HepG2 (cell line): ENCODE results near the gene C11orf65.

Source experiments
- CTCF ChIP-seq: sonication (generic); formaldehyde crosslinking; IDR thresholded peaks from 2 replicates; pipeline ENCODE4 v1.5.0; 2020; ENCODE audit warnings: mild to moderate bottlenecking, missing genetic modification reagents, moderate library complexity
- DNMT1 ChIP-seq: sonication (generic); formaldehyde crosslinking; IDR thresholded peaks from 2 replicates; pipeline ENCODE4 v1.5.1; 2020; ENCODE audit warnings: mild to moderate bottlenecking, missing genetic modification reagents
- FOXJ3 ChIP-seq: sonication (generic); formaldehyde crosslinking; IDR thresholded peaks from 2 replicates; pipeline ENCODE4 v1.4.0; 2020; ENCODE audit warnings: missing genetic modification reagents, mild to moderate bottlenecking, borderline replicate concordance
- MIER2 ChIP-seq: IDR thresholded peaks from 2 replicates; pipeline ENCODE4 v1.6.1; 2016; ENCODE audit warnings: missing biosample characterization, missing genetic modification reagents
- MTA3 ChIP-seq: sonication (generic); formaldehyde crosslinking; IDR thresholded peaks from 2 replicates; pipeline ENCODE4 v1.4.0; 2020; ENCODE audit warnings: missing genetic modification reagents
- NFE2 ChIP-seq: sonication (generic); formaldehyde crosslinking; IDR thresholded peaks from 2 replicates; pipeline ENCODE4 v1.4.0; 2020; ENCODE audit warnings: missing genetic modification reagents
- POLR2A ChIP-seq, 2 experiments: IDR thresholded peaks; 2 replicates each; pipeline ENCODE4 v1.6.1; 2011; ENCODE audit warnings: low read depth in 2 of 2, low read length in 2 of 2, mild to moderate bottlenecking in 1 of 2, moderate library complexity in 1 of 2; ENCODE audit not compliant: insufficient read depth in 1 of 2
- POLR2AphosphoS5 ChIP-seq: IDR thresholded peaks from 2 replicates; pipeline ENCODE4 v1.6.1; 2012; ENCODE audit warnings: low read depth, low read length
- ZNF333 ChIP-seq: sonication (generic); formaldehyde crosslinking; IDR thresholded peaks from 2 replicates; pipeline ENCODE4 v1.4.0; 2020; ENCODE audit warnings: mild to moderate bottlenecking, missing genetic modification reagents, borderline replicate concordance
- ZNF549 ChIP-seq: sonication (generic); formaldehyde crosslinking; IDR thresholded peaks from 2 replicates; pipeline ENCODE4 v1.5.0; 2020; ENCODE audit warnings: missing genetic modification reagents

DNA sequence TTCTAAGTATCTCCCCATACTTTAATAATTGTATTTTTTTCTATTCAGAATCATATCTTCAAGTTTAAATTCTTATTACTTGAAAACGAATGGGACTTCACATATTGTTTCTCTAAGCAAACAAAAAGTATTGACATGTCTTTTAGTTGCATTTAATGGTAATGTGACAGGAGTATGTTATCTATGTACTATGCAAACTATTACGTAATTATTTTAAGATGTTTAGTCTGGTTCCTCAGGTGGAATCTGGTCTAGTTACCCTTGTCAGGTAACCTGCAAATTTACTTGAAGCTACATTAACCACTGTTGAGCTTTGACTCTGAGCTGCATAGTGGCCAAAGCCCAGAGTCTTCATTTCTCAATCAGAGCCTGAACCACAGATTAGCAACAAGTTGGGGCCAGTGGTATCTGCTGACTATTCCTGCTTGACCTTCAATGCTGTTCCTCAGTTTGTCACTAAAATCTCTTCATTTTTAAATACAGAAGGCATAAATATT lies 133.9 kb downstream of the C11orf65 start:
- TF ChIP-seq POLR2A (IDR thresholded peaks at IDR 0.05; ENCODE audit: insufficient read depth in 1 of 2, low read depth in 2 of 2, low read length in 2 of 2) (no peak), CTCF (CRISPR knock-in tag) (no peak), MTA3 (CRISPR knock-in tag) (no peak), ZNF333 (CRISPR knock-in tag) (no peak), ZNF549 (CRISPR knock-in tag) (no peak), POLR2AphosphoS5 (no peak), FOXJ3 (CRISPR knock-in tag) (no peak), DNMT1 (CRISPR knock-in tag) (no peak), MIER2 (no peak), NFE2 (no peak)
